NOMO-1 treated with DMSO at 0.1 percent for 48 hours (cell line): Measurements from ENCODE around the gene RXRA.

ENCODE experiments used
- DNase-seq: peaks from one replicate; lab custom pipeline; 2025; ENCODE audit not compliant: unreplicated experiment; lab: John Stamatoyannopoulos, UW

The RXRA gene

GRCh38 chr9:134411440-134412297 is 85.4 kb downstream of the RXRA start:
- DNase-seq, result no peak

- no peak for DNase-seq
Observed at GRCh38 chr9:134412298-134412711, 86.0 kb downstream of the RXRA start.

- no peak for DNase-seq
Observed at GRCh38 chr9:134413112-134413715, 87.0 kb downstream of the RXRA start.

GRCh38 chr9:134413890-134414623 is 87.8 kb downstream of the RXRA start:
- DNase-seq, result no peak

- no peak for DNase-seq
Observed at GRCh38 chr9:134414900-134415425, 88.7 kb downstream of the RXRA start.

GRCh38 chr9:134416385-134417015 is 90.2 kb downstream of the RXRA start:
- no peak for DNase-seq

- no peak for DNase-seq
Observed at GRCh38 chr9:134418354-134418753, 92.1 kb downstream of the RXRA start.

- no peak for DNase-seq
Observed at GRCh38 chr9:134419000-134419683, 92.9 kb downstream of the RXRA start.

GRCh38 chr9:134419684-134420076 is 93.4 kb downstream of the RXRA start:
- no peak for DNase-seq

GRCh38 chr9:134420281-134420845 is 94.1 kb downstream of the RXRA start:
- no peak for DNase-seq

- DNase-seq, result no peak
Observed at GRCh38 chr9:134420974-134421432, 94.7 kb downstream of the RXRA start.

GRCh38 chr9:134421888-134422287 is 95.6 kb downstream of the RXRA start:
- DNase-seq, result no peak

GRCh38 chr9:134422301-134423090 is 96.2 kb downstream of the RXRA start:
- no peak for DNase-seq

GRCh38 chr9:134423166-134423565 is 96.9 kb downstream of the RXRA start:
- no peak for DNase-seq

GRCh38 chr9:134423749-134424148 is 97.5 kb downstream of the RXRA start:
- no peak for DNase-seq

GRCh38 chr9:134424818-134425217 is 98.6 kb downstream of the RXRA start:
- DNase-seq, result no peak

- no peak for DNase-seq
Observed at GRCh38 chr9:134425401-134425800, 99.1 kb downstream of the RXRA start.

GRCh38 chr9:134425812-134426211 is 99.6 kb downstream of the RXRA start:
- no peak for DNase-seq

- no peak for DNase-seq
Observed at GRCh38 chr9:134426436-134426835, 100.2 kb downstream of the RXRA start.
